NCI-H748 (cell line): ENCODE results near the gene SNCA.

Experiments
- DNase-seq: peaks from one replicate; lab custom pipeline; 2025; ENCODE audit not compliant: unreplicated experiment; lab: John Stamatoyannopoulos, UW

Gene SNCA

DNA sequence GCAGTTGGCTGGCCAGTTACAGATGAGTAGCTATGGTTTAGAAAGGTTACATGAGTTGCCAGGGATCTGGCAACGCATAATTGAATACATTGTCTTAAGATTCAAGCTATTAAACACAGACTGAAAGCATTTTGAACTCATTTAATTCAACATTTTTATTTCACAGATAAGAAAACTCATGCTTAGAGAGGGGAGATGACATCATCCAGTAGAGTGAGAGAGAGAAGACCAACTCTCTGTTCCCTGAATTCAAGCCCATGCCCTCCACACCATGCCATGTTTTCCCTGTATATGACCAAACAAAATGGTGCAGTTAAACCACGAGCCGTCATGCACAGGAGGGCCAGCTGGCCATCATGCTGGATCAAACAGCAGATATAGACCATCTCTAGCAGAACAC, 22.6 kb downstream of the SNCA start:
- no peak for DNase-seq

DNA sequence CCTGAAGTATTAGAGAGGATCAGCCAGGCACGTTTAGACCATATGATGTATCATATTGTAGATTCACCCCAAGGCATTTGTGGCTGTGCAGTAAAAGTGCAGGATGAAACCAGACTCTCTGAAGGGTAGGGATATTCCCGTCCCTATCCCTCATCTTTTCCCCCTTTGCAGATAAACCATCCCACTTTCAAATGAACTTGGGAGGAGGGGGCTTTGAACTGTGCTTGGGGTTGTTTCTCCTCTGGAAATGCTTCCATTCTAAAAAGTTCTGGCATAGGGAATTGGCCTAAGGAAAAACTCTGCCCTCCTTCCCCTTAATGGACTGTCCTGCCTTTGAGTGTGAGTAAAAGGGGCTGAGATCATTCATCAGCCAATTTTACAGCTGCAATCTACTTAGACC, 23.8 kb downstream of the SNCA start:
- DNase-seq, result no peak

DNA sequence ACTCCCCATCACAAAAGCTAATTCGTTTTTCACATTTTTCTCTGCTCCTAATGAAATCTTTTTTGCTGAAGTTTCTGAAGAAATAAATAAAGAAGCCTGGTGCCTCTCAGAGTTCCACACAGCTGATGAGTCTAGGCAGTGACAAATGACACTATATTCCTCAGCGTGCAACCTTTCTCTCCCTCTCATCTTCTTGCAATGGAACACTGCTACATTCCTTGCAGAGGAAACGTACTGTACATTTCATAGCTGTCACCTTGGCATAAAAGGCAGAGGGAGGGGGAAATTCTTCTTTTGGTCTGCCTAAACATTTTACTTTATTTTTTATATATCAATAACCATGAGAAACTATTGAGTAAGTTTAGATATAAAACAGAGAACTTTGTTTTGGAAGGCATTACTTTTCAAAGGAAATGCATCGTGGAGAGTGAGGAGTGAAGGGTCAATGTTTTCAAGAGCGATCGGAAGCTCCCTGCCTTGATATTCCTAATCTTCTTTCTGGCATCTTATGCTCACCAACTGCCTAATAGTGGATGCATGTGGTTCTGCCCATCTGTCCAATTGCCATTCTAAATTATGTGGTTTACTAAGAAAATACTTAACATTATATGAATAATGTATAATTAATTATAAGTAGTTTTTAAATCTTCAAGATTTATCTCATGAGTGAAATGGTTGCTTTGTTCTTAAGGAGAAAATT, 29.4 kb downstream of the SNCA start:
- no peak for DNase-seq

DNA sequence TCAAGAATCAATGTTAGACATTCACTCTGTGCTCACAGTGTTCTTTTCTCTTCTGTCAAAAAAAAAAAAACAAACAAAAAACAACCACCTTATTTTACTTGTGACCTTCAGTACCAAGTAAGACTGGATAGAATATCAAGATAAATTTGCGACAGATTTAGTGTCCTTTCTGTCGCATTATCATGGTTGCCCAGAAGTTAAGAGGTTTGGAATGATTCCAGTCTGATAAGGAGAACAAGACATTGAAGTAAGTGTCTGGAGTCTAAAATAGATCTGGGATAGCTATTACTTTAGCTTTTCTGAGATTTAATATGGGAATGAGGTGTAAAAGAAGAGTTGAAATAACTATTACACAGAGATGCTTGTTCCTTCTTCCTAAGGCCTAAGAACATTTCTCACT, 31.7 kb downstream of the SNCA start:
- no peak for DNase-seq

DNA sequence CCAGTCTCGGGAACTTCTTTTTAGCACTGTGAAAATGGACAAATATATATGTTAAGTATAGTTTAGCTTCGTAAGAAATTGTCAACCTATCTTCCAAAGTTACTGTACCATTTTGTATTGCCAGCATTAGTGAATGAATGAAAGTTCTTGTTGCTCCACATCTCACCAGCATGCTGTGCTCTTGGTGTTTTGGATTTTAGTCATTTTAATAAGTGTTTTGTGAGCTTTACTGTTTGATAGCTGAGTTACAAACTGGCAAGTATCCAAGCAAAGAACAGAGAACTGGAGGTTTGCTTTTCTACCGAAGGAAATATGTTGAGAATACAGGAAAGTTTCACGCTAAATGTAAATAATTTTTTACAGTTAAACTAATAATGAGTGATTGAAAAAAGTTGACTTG, 33.0 kb downstream of the SNCA start:
- DNase-seq, result no peak

DNA sequence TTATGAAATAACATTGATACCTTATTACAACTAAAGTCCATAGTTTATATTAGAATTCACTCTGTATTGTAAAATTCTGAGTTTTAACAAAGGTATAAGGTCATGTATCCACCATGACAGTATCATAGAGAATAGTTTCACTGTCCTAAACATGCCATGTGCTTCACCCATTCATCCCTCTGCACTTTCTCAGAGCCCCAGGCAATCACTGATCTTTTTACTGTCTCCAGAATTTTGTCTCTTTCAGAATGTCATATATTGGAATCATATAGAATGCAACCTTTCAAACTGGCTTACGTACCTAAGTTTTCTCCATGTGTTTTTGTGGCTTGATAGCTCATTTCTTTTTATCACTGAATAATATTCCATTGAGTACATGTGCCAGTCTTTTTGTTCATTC, 33.9 kb downstream of the SNCA start:
- no peak for DNase-seq

DNA sequence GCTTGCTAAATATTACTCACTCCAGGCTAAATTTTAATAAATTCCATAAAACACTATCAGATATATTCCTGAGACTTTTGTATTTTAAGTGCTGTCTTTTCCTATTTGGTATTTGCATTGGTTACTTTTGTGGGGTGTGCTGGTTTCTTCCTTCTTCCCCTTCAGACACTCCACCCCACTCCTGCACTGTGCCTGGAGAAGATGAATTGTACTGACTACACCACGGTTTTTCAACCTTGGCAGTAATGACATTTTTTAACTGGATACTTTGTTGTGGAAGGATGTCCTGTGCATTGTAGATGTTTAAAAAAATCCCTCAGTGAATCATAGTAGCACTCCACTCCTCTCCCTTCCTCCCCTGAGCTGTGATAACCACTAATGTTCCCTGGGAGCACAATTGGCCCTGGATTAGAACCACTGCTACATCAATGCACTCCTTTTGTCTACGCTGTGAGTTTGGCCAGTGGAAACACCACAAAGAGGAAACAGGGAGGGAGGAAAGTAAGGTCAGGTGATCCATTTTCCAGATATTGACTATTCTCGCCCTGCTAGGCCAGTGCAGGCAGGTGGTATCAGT, 36.3 kb downstream of the SNCA start:
- DNase-seq, result no peak

DNA sequence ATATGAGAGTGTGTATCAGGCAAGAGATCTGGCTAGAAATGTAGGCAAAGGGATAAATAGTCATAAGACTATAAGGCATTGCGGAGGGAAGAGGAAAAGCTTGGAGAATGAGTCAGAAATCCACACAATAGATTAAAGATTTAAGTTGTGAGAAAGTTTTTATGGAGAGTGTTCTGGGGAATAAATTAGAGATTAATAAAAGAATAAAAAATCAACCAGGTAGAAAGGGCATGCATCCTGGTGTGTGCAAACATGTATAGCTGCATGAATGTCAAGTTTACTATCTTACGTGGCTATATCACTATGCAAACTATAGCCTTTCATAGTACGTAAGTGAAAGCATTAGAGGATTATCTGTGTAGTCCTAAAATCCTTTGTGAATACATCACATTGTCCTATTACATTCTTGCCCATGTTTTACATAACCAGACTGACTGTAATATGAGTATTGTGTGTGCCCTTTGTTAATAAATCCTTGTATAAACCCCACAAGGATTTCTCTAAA, 36.9 kb downstream of the SNCA start:
- no peak for DNase-seq

DNA sequence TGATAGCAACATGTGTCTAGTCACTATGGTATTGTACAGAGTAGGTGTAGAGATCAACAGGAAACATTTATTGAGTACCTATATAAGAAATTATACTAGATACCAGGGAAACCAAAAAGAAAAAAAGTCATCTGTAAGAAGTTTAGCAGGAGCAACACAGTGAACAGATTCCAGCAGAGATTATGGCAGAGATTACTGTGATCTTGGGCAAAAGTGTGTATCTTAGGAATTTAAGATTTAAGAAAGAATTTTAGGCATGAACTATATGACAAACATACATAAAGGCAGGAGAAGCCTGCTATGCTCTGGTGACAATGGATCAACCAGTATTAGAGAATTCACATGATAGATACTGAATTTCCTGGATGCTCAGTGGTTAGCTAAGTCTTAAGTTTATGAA, 37.9 kb downstream of the SNCA start:
- no peak for DNase-seq

DNA sequence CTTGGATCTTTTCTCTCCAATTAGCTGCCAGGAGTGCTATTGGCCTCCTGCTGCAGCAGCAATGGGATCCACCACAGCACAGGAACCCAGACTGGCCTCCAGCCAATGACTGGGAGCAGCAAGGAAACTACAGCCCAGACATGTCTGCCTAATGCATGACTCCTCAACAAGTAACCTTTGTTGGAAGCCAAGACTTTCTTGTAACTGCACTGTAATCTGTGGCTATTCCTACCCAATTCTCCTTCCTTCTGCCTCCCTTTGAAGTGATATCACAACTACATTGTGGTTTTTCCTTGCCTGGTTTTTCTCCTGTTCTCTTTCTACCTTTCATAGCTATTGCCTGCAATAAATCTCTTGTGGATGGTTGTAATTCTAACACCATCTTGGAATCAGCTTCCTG, 39.8 kb downstream of the SNCA start:
- no peak for DNase-seq

DNA sequence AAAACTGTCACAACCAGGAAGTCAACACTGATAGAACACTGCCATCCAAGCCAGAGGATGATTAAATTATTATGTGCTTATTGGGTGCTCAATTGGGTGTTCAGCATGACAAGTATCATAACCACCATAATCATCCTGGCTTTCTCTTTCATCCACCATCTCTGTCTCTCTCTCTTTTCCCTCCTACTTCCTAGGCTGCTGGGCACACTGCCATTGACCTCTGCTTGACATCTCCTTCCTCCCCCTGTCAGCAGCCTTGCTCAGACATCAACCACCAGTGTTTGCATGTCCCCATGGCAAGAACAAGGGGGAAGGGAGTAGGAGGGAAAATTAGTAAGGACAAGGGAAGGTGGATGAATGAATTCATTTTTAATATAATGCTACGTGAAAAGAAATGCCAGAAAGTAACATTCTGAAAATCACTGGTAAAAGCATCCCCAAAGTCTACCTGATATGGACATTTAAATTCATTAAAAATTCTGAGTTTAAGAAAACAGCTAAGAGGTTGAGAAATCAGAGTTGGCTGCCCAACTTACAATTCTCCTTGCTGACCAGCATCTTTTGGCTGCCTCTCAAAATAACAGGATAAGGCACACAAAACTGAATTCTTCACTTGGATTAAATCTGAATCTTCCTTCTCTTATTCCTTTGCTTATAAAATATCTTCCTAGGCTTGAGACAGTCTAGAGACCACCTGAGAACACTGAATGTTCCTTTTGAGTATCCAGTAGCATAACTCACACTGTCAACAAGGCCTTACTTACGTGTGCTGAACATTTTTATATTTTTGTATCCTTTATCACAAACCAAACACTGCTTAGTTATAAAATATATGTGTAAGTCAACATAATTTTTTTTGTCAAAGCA, 48.5 kb downstream of the SNCA start:
- DNase-seq, result no peak

DNA sequence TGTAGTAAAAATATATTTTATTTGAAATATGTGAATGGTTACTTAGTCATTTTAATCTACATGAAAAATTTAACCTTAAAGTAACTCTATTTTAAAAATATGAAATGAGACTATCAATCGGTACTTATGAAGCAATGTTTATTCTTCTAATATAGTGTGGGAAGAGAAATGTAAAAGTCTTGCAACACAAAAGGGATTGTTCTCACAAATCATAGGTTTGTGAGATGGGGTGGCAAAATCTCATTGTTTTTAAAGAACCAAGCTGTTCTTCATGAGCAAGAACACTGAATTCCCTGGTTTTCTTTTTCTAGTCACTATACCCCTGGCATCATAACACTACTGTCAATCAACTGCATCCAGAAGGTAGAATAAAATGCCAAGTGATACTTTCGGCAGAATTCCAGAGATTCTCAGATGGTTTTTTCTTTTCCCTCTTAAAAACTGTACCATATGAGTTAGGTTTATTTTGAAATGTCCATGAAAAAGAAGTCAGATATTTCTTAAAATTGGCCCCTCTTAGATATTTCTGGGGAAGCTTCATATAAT, 52.2 kb downstream of the SNCA start:
- no peak for DNase-seq

DNA sequence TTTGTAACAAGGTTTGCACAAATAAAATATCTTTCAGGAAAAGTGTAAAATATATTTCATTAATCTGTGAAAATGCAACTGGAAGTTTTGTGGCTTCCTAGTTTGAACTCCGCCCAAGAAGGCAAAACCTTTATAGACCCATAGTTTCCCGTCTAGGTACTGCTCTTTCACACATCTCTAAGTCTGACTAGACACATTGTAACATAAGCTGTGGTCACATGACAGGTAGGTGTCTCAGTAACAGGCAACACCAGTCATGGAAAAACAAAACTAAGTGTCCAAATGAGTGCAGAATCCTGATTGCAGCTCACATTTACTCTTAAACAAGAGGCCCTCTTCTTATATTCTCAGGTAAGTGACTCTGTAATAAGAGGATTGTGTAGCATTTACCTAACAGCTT, 55.6 kb downstream of the SNCA start:
- no peak for DNase-seq

DNA sequence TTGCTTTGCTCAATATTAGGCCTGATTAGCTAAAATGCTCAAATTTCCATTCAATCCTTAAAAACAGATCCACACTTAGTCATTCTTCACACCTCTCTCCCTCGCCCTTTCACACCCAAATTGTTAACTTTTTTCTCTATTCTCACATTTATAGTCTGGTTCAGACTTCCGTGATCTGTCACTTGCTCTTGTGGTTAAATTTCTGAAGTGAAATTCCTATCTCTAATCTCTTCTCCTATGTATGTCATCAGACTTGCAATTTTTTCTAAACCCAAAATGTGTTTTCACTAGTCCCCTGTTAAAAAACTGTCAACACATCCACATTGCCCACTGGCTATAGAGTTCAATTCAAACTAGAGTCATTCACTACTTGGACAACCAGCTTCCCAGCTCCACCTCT, 63.2 kb downstream of the SNCA start:
- no peak for DNase-seq

DNA sequence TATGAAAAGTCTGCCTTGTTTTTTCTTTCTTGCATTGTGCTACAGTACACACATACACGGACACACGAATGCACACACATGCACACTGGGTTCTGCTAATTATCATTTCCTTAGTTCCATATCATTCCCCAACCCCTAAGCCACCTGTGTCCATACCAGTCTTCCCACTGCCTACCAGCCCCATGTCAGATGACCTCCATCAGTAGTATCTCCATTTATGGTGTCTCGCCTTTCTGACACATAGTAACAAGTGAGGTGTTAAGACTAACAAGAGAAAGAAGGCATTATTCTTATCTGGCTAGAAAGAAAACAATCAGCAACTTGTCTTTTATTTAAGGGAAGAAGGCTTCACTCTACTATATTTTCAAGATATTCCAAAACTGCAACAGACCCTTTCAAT, 67.1 kb downstream of the SNCA start:
- DNase-seq, result no peak

DNA sequence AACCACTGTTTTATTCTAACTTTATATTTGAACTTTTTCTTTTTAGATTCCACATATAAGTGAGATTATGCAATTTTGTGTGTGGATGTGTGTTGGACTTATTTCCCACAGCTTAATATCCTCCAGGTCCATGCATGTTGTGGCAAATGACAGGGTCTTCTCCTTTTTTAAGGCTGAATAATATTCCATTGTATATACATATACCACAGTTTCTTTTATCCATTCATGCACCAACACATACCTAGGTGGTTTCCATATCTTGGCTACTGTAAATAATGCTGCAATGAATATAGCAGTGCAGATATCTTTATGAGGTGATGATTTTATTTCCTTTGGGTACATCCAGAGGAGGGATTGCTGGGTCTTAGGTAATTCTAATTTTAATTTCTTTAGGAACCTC, 69.0 kb downstream of the SNCA start:
- no peak for DNase-seq

DNA sequence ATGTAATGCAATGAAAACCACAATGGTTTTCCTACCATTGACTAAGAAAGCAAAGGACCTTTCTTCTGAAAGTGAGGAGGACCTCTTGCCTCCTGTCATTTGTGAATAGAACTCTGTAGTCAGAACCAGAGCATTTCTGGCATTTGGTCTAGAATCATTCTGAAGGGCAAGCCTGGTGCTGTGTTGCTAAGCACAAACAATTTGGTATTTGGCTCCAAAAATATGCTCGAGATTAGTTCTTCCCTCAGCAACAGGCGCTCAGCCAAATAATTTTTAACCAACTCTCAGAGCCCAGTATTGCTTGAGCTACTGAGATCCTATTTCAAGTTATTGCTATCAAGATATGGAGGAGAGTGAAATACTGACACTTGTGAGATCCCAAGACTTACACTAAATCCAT, 71.0 kb downstream of the SNCA start:
- no peak for DNase-seq

DNA sequence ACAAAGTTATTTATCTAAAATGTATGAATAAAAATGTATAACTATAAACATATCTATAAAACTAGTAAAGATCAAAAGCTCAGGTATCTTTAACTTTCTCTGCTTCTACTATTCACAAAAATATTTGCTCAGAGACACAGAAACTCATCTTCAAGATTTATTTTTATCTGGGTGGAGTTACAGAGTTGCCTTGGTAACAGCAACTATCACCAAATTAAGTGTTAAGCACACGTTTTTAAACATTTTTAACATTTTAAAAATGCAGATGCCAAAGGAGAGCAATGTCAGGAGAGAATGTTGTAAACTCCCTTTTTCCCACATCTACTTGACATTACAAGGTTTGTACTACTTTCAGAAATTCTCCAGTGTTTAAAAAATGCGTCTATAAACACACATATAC, 71.4 kb downstream of the SNCA start:
- no peak for DNase-seq

DNA sequence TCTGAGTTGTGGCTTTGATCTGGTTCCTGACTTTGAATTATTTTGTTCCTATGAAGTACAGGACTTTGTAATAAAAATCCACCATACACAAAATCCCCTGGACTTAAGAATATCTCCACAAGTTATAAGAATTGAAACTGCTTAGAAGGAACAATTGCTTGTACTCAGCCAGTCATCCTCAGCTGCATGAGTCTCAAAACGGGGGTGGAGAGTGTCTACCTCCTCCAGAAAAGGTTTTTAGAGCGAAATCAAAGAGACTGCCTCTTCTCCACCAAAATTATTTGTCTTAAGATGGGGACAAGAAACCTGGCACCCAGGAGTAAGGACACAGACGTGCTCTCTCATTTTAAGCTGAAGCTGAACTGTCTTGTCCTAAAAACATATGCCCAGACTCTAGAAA, 74.7 kb downstream of the SNCA start:
- DNase-seq, result no peak

DNA sequence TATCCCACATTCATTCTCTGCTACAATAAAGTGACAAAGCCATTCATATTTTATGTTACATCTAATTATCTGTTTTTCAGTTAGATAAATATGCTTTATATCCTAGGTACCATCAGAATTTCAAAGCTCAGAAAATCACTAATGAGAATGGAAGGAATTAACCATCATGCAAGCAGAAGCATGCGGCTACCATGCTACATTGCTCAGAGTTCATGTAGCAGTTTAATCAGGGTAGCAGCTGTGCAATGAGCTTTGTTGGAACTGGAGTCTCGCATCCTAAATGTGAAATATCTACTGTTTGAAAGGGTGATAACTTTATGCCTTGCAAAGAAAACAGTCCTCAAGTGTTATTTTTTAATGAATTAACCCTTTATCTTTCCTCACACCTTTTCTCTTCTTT, 77.5 kb downstream of the SNCA start:
- DNase-seq, result no peak

DNA sequence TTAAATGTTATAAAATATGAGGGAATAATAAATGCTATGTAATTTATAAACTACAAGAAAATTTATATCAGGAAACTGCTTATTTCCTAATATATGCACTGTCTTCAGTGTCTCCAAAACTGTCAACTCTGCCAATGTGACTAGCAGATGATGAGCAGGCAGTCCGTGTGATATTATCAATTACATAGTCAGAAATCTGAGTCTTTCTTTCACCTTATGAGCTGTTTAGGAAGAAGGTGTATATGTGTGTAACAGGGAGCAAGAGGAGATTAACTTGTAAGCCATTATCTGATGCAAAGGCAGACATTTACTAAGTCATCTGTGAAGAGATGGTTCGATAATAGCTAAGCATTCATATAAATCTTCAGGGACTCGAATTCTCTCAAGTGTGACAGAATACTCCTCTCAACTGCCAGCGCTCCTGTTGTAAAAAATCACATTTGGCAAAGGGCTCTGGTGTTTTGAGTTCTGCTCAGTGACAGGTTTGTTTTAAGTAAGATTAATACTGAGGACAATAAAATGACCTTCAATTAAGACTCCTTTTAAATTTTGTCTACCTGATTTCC, 79.7 kb downstream of the SNCA start:
- DNase-seq, result no peak

DNA sequence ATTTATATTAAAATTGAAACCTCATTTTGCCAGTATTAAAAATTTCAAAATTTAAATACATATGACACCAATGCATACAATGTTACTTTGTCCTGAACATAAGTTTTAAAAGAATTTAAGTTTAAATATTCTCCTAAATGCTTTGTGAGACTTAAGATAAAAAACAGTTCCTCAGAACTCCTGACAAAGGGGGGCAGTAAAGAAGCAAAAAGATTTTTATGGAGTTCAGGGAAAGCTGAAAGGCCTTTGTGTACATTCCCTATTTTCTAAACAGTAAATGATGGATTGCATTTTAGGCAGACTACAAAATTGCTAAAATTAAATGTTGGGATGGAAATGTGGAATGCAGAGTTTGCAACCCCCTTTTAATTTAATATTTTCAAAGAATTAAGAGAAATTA, 81.7 kb downstream of the SNCA start:
- no peak for DNase-seq
